K562 (cell line): Measurements from ENCODE around the gene STRN3. TPM values are rescaled to one million over a fixed set of nuclear protein-coding genes. Genes with fewer than 3 reads are reported as not detected.
A peak's percentile ranks its signal among the peaks of the same experiment; 100 is the strongest.

Experiments used
- CBFA2T2 ChIP-seq: fragments of 450-650 bp; conservative IDR thresholded peaks from 2 replicates; pipeline ENCODE4 v1.6.1; 2017; ENCODE audit warnings: mild to moderate bottlenecking
- CREB3L1 ChIP-seq: fragments of 450-650 bp; IDR thresholded peaks from 2 replicates; pipeline ENCODE4 v1.6.1; 2014; ENCODE audit warnings: low read depth, mild to moderate bottlenecking, moderate library complexity, borderline replicate concordance
- EP400 ChIP-seq: fragments of 450-650 bp; IDR thresholded peaks from 2 replicates; pipeline ENCODE4 v1.6.1; 2017; ENCODE audit warnings: antibody characterized with exemption, mild to moderate bottlenecking, moderate library complexity
- GATAD2A ChIP-seq: fragments of 450-650 bp; IDR thresholded peaks from 2 replicates; pipeline ENCODE4 v1.6.1; 2017
- MEF2D ChIP-seq: conservative IDR thresholded peaks from 2 replicates; pipeline ENCODE4 v1.6.1; 2016; ENCODE audit warnings: low read depth, missing genetic modification characterization, missing compliant biosample characterization
- NONO ChIP-seq, 2 experiments: fragments of 200-400 bp in 1 of 2; fragments of 450-650 bp in 1 of 2; formaldehyde crosslinking in 1 of 2; IDR thresholded peaks; 2 replicates each; pipeline ENCODE4 v1.6.1; 2017; ENCODE audit warnings: low read depth in 2 of 2, mild to moderate bottlenecking in 2 of 2, moderate library complexity in 2 of 2, low read length in 1 of 2
- PHF21A ChIP-seq: fragments of 450-650 bp; IDR thresholded peaks from 2 replicates; pipeline ENCODE4 v1.6.1; 2017; ENCODE audit warnings: low read depth, borderline replicate concordance
- POLR2A ChIP-seq: fragments of 450-650 bp; conservative IDR thresholded peaks from 2 replicates; pipeline ENCODE4 v1.6.1; 2016
- PRPF4 ChIP-seq: fragments of 200-400 bp; formaldehyde crosslinking; IDR thresholded peaks from one replicate; pipeline ENCODE4 v1.6.1; 2017; ENCODE audit warnings: low read length, low read depth, mild to moderate bottlenecking; ENCODE audit not compliant: insufficient read depth, poor library complexity, severe bottlenecking
- RB1 ChIP-seq: fragments of 450-650 bp; IDR thresholded peaks from 2 replicates; pipeline ENCODE4 v1.6.1; 2017; ENCODE audit warnings: low read depth, mild to moderate bottlenecking
- RNF2 ChIP-seq: sonication (generic); IDR thresholded peaks from 2 replicates; pipeline ENCODE4 v1.6.1; 2016
- SMAD4 ChIP-seq: fragments of 250-450 bp; sonication (Bioruptor Pico); conservative IDR thresholded peaks from 2 replicates; pipeline ENCODE4 v1.8.0; 2021; ENCODE audit warnings: inconsistent platforms, mild to moderate bottlenecking, moderate library complexity
- TEAD1 ChIP-seq, 2 experiments: fragments of 450-650 bp in 1 of 2; sonication (generic) in 1 of 2; formaldehyde crosslinking; IDR thresholded peaks; 2 replicates each; pipeline versions ENCODE4 v1.4.0 to v1.8.0; 2020 to 2022; ENCODE audit warnings: mild to moderate bottlenecking in 2 of 2, missing genetic modification reagents in 1 of 2
- ZBTB7A ChIP-seq: IDR thresholded peaks from 2 replicates; pipeline ENCODE4 v1.6.1; 2011; ENCODE audit warnings: low read depth, mild to moderate bottlenecking, low read length, moderate library complexity, borderline replicate concordance; ENCODE audit not compliant: control insufficient read depth
- ZHX1 ChIP-seq: fragments of 150-350 bp; conservative IDR thresholded peaks from 2 replicates; pipeline ENCODE4 v1.6.1; 2014; ENCODE audit warnings: low read length
- polyA plus RNA-seq, 8 experiments: library from polyadenylated mRNA; depleted of rRNA in 4 of 8; stranded (reverse) in 5 of 8; unstranded in 3 of 8; fragments of >200 nt; fragmentation: Nextera tagmentation in 2 of 8; fragmentation: Illumina TruSeq in 1 of 8; extraction: Ambion mirVana in 2 of 8; extraction: Trizol in 1 of 8; gene quantifications; 2 replicates each; pipeline versions ENCODE4 v1.2.1 to v1.2.3, GENCODE V29; 2011 to 2014; ENCODE audit warnings: inconsistent platforms in 1 of 8, missing spikeins in 1 of 8
- total RNA-seq, 7 experiments: library from RNA; depleted of rRNA in 6 of 7; stranded (reverse); fragments of >200 nt in 6 of 7; fragmentation: Illumina TruSeq in 2 of 7; extraction: Trizol in 2 of 7; gene quantifications; 2 replicates each; pipeline versions ENCODE4 v1.2.1 to v1.2.3, GENCODE V29; 2011 to 2021; ENCODE audit warnings: low replicate concordance in 1 of 7
- TF ChIP-seq, protein P1 (sequence below): sonication (generic); formaldehyde crosslinking; IDR thresholded peaks from 2 replicates; pipeline ENCODE4 v1.8.1; 2023; ENCODE audit warnings: mild to moderate bottlenecking, missing genetic modification reagents
- TF ChIP-seq, protein P2 (sequence below), 2 experiments: IDR thresholded peaks; 2 replicates each; pipeline ENCODE4 v1.6.1; 2011; ENCODE audit warnings: borderline replicate concordance in 1 of 2, control low read depth in 1 of 2, low read depth in 1 of 2, low read length in 1 of 2, mild to moderate bottlenecking in 1 of 2, mixed read lengths in 1 of 2, moderate library complexity in 1 of 2; ENCODE audit not compliant: insufficient read depth in 1 of 2, insufficient read length in 1 of 2, poor library complexity in 1 of 2, severe bottlenecking in 1 of 2; ENCODE audit errors: extremely low read depth in 1 of 2
- TF ChIP-seq, protein P3 (sequence below), 2 experiments: fragments of 250-450 bp in 1 of 2; fragments of 450-650 bp in 1 of 2; sonication (Bioruptor Pico) in 1 of 2; IDR thresholded peaks; 2 replicates each; pipeline versions ENCODE4 v1.6.1 to v1.8.0; 2016 to 2021; ENCODE audit warnings: mild to moderate bottlenecking in 2 of 2, moderate library complexity in 2 of 2, missing compliant biosample characterization in 1 of 2, missing genetic modification characterization in 1 of 2

Gene STRN3
- total and polyA plus RNA-seq, 9 of the 15 experiments (the other 6 are each of a cell fraction or from before 2014, with no cell fraction given): 5.9 to 29.1 (median 16.0) TPM

- TF ChIP-seq EP400: peak; percentile 48; the same call in 1 of the 2 replicates
- TF ChIP-seq, protein P1, sequence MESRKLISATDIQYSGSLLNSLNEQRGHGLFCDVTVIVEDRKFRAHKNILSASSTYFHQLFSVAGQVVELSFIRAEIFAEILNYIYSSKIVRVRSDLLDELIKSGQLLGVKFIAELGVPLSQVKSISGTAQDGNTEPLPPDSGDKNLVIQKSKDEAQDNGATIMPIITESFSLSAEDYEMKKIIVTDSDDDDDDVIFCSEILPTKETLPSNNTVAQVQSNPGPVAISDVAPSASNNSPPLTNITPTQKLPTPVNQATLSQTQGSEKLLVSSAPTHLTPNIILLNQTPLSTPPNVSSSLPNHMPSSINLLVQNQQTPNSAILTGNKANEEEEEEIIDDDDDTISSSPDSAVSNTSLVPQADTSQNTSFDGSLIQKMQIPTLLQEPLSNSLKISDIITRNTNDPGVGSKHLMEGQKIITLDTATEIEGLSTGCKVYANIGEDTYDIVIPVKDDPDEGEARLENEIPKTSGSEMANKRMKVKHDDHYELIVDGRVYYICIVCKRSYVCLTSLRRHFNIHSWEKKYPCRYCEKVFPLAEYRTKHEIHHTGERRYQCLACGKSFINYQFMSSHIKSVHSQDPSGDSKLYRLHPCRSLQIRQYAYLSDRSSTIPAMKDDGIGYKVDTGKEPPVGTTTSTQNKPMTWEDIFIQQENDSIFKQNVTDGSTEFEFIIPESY (CRISPR knock-in tag): 0 out of 2 replicates have a peak, but pooled peaks have one; percentile 21
- no peak for TF ChIP-seq CBFA2T2
- TF ChIP-seq, protein P2, sequence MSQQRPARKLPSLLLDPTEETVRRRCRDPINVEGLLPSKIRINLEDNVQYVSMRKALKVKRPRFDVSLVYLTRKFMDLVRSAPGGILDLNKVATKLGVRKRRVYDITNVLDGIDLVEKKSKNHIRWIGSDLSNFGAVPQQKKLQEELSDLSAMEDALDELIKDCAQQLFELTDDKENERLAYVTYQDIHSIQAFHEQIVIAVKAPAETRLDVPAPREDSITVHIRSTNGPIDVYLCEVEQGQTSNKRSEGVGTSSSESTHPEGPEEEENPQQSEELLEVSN (IDR thresholded peaks at IDR 0.05; ENCODE audit: borderline replicate concordance in 1 of 2, extremely low read depth in 1 of 2, insufficient read depth in 1 of 2, insufficient read length in 1 of 2, low read depth in 1 of 2, low read length in 1 of 2, poor library complexity in 1 of 2, severe bottlenecking in 1 of 2): peak; percentile 81 to 95
- TF ChIP-seq PRPF4: peak; percentile 60
- peak; percentile 81 for TF ChIP-seq RB1
- peak in 1 of 2 experiments; percentile 29; a peak in 2 of 4 replicates for TF ChIP-seq TEAD1 (CRISPR knock-in tag; IDR thresholded peaks at IDR 0.05)
- TF ChIP-seq GATAD2A: 0 out of 2 replicates have a peak, but pooled peaks have one; percentile 29
- peak; percentile 54 for TF ChIP-seq CREB3L1
- TF ChIP-seq MEF2D (tag): no peak
- no peak for TF ChIP-seq ZHX1
- no peak; the same call in 1 of the 2 replicates for TF ChIP-seq RNF2
- no peak for TF ChIP-seq PHF21A
- TF ChIP-seq, protein P3, sequence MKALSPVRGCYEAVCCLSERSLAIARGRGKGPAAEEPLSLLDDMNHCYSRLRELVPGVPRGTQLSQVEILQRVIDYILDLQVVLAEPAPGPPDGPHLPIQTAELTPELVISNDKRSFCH (CRISPR knock-in tag; IDR thresholded peaks at IDR 0.05): no peak
- TF ChIP-seq, protein P3 (tag; IDR thresholded peaks at IDR 0.05): 0 out of 2 replicates have a peak, but pooled peaks have one; percentile 4
- TF ChIP-seq SMAD4 (CRISPR knock-in tag): peak; percentile 80
- peak; percentile 90; the same call in 1 of the 2 replicates for TF ChIP-seq ZBTB7A
- TF ChIP-seq POLR2A: peak; percentile 85
- peak in 1 of 2 experiments; percentile 87; a peak in 2 of 4 replicates for TF ChIP-seq NONO (IDR thresholded peaks at IDR 0.05; ENCODE audit: low read depth in 2 of 2, low read length in 1 of 2)
Observed at GRCh38 chr14:30874120-30874998, 151.8 kb downstream of the STRN3 start, which contains the start of gene COCH (continued).
